CD8-positive, alpha-beta memory T cell (primary cell): Measurements from ENCODE around the gene HYPK. TPM values are rescaled to one million over a fixed set of nuclear protein-coding genes. Genes with fewer than 3 reads are reported as not detected.
A peak's percentile ranks its signal among the peaks of the same experiment; 100 is the strongest.

Experiments used
- CTCF ChIA-PET: fragments of 350-600 bp; sonication (Branson Sonifier 250); formaldehyde crosslinking; loops from one replicate; lab custom pipeline; 2021; ENCODE audit warnings: antibody characterized with exemption; lab: Charles Lee
- POLR2A ChIA-PET: fragments of 350-600 bp; sonication (Branson Sonifier 250); formaldehyde crosslinking; loops from one replicate; lab custom pipeline; 2021; ENCODE audit warnings: antibody characterized with exemption; lab: Charles Lee
- DNase-seq, 5 donors: peaks; one replicate each; pipeline versions ENCODE4 v3.0.0 to v3.0.0-alpha.2; 2020 to 2022; ENCODE audit warnings: mixed read lengths in 1 of 5
- H3K27ac ChIP-seq: one replicate; pipeline ENCODE4 v1.7.0; 2013; ENCODE audit warnings: low read depth, mild to moderate bottlenecking, low read length, moderate library complexity
- H3K27me3 ChIP-seq: 2 replicates; pipeline ENCODE4 v1.7.0; 2013; ENCODE audit warnings: low read length, mild to moderate bottlenecking; ENCODE audit not compliant: insufficient read depth, poor library complexity, severe bottlenecking
- H3K36me3 ChIP-seq: 2 replicates; pipeline ENCODE4 v1.7.0; 2013; ENCODE audit warnings: mild to moderate bottlenecking, low read length, moderate library complexity; ENCODE audit not compliant: insufficient read depth
- H3K4me1 ChIP-seq: 2 replicates; pipeline ENCODE4 v1.7.0; 2013; ENCODE audit warnings: mild to moderate bottlenecking, low read length, moderate library complexity; ENCODE audit not compliant: insufficient read depth
- H3K4me3 ChIP-seq: 2 replicates; pipeline ENCODE4 v1.7.0; 2013; ENCODE audit warnings: mild to moderate bottlenecking, low read length
- H3K9me3 ChIP-seq: 2 replicates; pipeline ENCODE4 v1.7.0; 2013; ENCODE audit warnings: mild to moderate bottlenecking, low read length
- H3K27ac Mint-ChIP-seq, 8 donors: one replicate each; pipeline ENCODE4 v1.8.0; 2020 to 2021; ENCODE audit warnings: mixed read lengths in 8 of 8, mild to moderate bottlenecking in 6 of 8, inconsistent platforms in 3 of 8, moderate library complexity in 3 of 8
- H3K27me3 Mint-ChIP-seq, 2 donors: one replicate each; pipeline ENCODE4 v1.8.0; 2020 to 2021; ENCODE audit warnings: mixed read lengths in 2 of 2, mild to moderate bottlenecking in 1 of 2, moderate library complexity in 1 of 2
- H3K36me3 Mint-ChIP-seq, 3 donors: one replicate each; pipeline ENCODE4 v1.8.0; 2020 to 2021; ENCODE audit warnings: mixed read lengths in 3 of 3, inconsistent platforms in 1 of 3, mild to moderate bottlenecking in 1 of 3
- H3K4me1 Mint-ChIP-seq, 3 donors: one replicate each; pipeline ENCODE4 v1.8.0; 2020 to 2021; ENCODE audit warnings: mixed read lengths in 3 of 3, inconsistent platforms in 1 of 3, mild to moderate bottlenecking in 1 of 3
- H3K4me3 Mint-ChIP-seq, 7 donors: one replicate each; pipeline ENCODE4 v1.8.0; 2020 to 2021; ENCODE audit warnings: mixed read lengths in 7 of 7, mild to moderate bottlenecking in 6 of 7, moderate library complexity in 4 of 7, inconsistent platforms in 2 of 7
- H3K9me3 Mint-ChIP-seq, 5 donors: one replicate each; pipeline ENCODE4 v1.8.0; 2020 to 2022; ENCODE audit warnings: mixed read lengths in 5 of 5, mild to moderate bottlenecking in 3 of 5, moderate library complexity in 2 of 5, inconsistent platforms in 1 of 5
- polyA plus RNA-seq: library from polyadenylated mRNA; unstranded; fragments of 300-500 nt; fragmentation: Illumina TruSeq; gene quantifications from one replicate; pipeline ENCODE4 v1.2.3, GENCODE V29; 2021
- total RNA-seq, 2 experiments: library from RNA; stranded (reverse); gene quantifications; one replicate each; pipeline ENCODE4 v1.2.3, GENCODE V29; 2021

HYPK gene
- total and polyA plus RNA-seq, 3 experiments from 2014 or later: 11.9 to 32.7 (median 28.5) TPM

GRCh38 chr15:43791993-43792760 is 8.2 kb upstream of the HYPK start, which contains the start of gene SERF2:
Gene SERF2 (plus strand): TSS chr15:43792320. CDS start chr15:43792377, 57 bp downstream.
- DNase-seq: peak; percentile 98 to 100 (median 99)
- Mint-ChIP-seq H3K9me3 (no peaks in the 10 kb centered on the region), H3K27me3 (no peaks in the 10 kb centered on the region), H3K4me3 (peak within 1 kb of the TSS; percentile 95 to 98 (median 97)), H3K4me1 (peaks cover 40 to 55% (median 47%) of the 10 kb centered on the region in 3 donors), H3K27ac (peak within 1 kb of the TSS; percentile 96 to 100 (median 98)), H3K36me3 (peaks cover 4 to 55% (median 11%) of the 10 kb centered on the region in 3 donors)
- peaks cover 29% of the 10 kb centered on the region for H3K36me3 ChIP-seq
- CTCF ChIA-PET: interaction anchor here (1.0 to 2.9 kb wide), 4 partner anchors 9 to 23 kb away, joined by 5 to 16 read pairs (median 6); partner anchors contain the start of genes ELL3, HYPK and SERINC4
- POLR2A ChIA-PET: interaction anchor here (0.6 to 4.6 kb wide), 4 partner anchors 8 to 1900 kb away, joined by 4 to 24 read pairs (median 7); partner anchors contain the start of genes ELL3, HYPK, MFAP1 and SERINC4
- peak within 1 kb of the TSS; percentile 97 for H3K27ac ChIP-seq
- H3K4me3 ChIP-seq: peak within 1 kb of the TSS; percentile 97
- no peaks in the 10 kb centered on the region for H3K27me3 ChIP-seq
- H3K4me1 ChIP-seq: peaks cover 33% of the 10 kb centered on the region
- no peaks in the 10 kb centered on the region for H3K9me3 ChIP-seq

DNA sequence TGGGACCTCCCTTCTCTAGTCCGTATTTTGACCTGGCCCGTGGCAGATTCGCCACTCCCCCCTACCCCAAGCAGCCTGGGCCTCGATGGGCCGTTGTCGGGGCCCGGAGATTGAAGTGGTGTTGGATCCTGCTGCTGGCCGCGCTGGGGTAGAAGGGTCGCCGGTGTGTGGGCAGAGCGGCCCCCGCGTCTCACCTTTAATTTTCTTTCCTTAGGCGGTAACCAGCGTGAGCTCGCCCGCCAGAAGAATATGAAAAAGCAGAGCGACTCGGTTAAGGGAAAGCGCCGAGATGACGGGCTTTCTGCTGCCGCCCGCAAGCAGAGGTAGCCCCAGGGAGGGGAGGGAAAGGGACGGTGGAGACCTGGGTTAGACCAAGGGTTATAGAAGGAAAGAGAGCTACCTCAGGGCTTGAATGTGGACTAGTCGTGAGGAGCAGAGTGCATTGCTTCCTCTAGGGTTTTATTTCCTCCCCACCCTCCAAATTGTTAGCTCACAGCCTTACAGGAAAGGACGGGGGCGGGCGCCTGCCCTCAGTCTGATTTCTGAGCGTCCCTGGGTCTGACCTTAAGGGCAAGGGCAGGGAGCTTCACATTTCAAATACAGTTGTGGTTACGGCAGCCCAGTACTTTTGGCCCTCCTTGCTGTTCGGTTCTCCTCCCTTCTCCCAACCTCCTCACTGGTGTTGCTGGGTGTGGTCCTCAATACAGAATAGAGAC is 7.5 kb upstream of the HYPK start:
- H3K36me3 Mint-ChIP-seq: peaks cover 4 to 59% (median 11%) of the 10 kb centered on the region in 3 donors
- peak overlapping the region; percentile 95 to 98 (median 97) for H3K4me3 Mint-ChIP-seq
- no peaks in the 10 kb centered on the region for H3K9me3 Mint-ChIP-seq
- H3K4me1 Mint-ChIP-seq: peaks cover 40 to 59% (median 47%) of the 10 kb centered on the region in 3 donors
- no peaks in the 10 kb centered on the region for H3K27me3 Mint-ChIP-seq
- no peaks in the 10 kb centered on the region for H3K27me3 ChIP-seq
- H3K36me3 ChIP-seq: peaks cover 29% of the 10 kb centered on the region
- H3K27ac Mint-ChIP-seq: peak overlapping the region; percentile 96 to 100 (median 98)
- CTCF ChIA-PET: interaction anchor here (1.0 to 2.9 kb wide), 4 partner anchors 8 to 32 kb away, joined by 3 to 8 read pairs (median 5); partner anchors contain the start of genes ELL3, HYPK, MFAP1 and SERINC4
- peak overlapping the region; percentile 97 for H3K4me3 ChIP-seq
- H3K4me1 ChIP-seq: peaks cover 33% of the 10 kb centered on the region
- no peaks in the 10 kb centered on the region for H3K9me3 ChIP-seq
- DNase-seq: peak in 3 of 5 donors; percentile 18 to 27 (median 19)
- POLR2A ChIA-PET: interaction anchor here (0.5 to 4.6 kb wide), 4 partner anchors 7 to 31 kb away, joined by 4 to 24 read pairs (median 6); partner anchors contain the start of genes ELL3, HYPK, MFAP1 and SERINC4
- peak overlapping the region; percentile 97 for H3K27ac ChIP-seq

- H3K4me3 ChIP-seq: peak overlapping the region; percentile 97
These were observed 6.8 kb upstream of the HYPK start for GRCh38 chr15:43793647-43794046.

GRCh38 chr15:43794269-43795037 is 5.9 kb upstream of the HYPK start:
- Mint-ChIP-seq H3K4me3 (peak overlapping the region; percentile 95 to 98 (median 97)), H3K27me3 (no peaks in the 10 kb centered on the region), H3K9me3 (no peaks in the 10 kb centered on the region), H3K27ac (peak overlapping the region; percentile 65 to 99 (median 88)), H3K36me3 (peaks cover 4 to 73% (median 11%) of the 10 kb centered on the region in 3 donors), H3K4me1 (peaks cover 49 to 73% (median 60%) of the 10 kb centered on the region in 3 donors)
- Histone ChIP-seq H3K4me3 (no peak overlapping the region), H3K27ac (no peak overlapping the region), H3K9me3 (no peaks in the 10 kb centered on the region), H3K36me3 (peaks cover 40% of the 10 kb centered on the region), H3K27me3 (no peaks in the 10 kb centered on the region), H3K4me1 (peaks cover 34% of the 10 kb centered on the region)
- no peak for DNase-seq
- CTCF ChIA-PET: interaction anchor here (2.4 kb wide), 1 partner anchor 18 kb away, joined by 6 read pairs; the partner anchor contains the start of gene ELL3
- POLR2A ChIA-PET: no interaction called here

More at GRCh38 chr15:43793647-43794046, 6.8 kb upstream of the HYPK start:
- Mint-ChIP-seq H3K4me1 (peaks cover 45 to 65% (median 52%) of the 10 kb centered on the region in 3 donors), H3K27ac (peak overlapping the region; percentile 96 to 100 (median 98)), H3K4me3 (peak overlapping the region; percentile 95 to 98 (median 97)), H3K27me3 (no peaks in the 10 kb centered on the region), H3K9me3 (no peaks in the 10 kb centered on the region), H3K36me3 (peaks cover 4 to 65% (median 11%) of the 10 kb centered on the region in 3 donors)
- Histone ChIP-seq H3K27ac (no peak overlapping the region), H3K36me3 (peaks cover 32% of the 10 kb centered on the region), H3K9me3 (no peaks in the 10 kb centered on the region), H3K4me1 (peaks cover 33% of the 10 kb centered on the region), H3K27me3 (no peaks in the 10 kb centered on the region)
- DNase-seq: no peak
- ChIA-PET CTCF (interaction anchor here (1.0 to 2.9 kb wide), 4 partner anchors 7 to 31 kb away, joined by 3 to 8 read pairs (median 5); partner anchors contain the start of genes ELL3, HYPK, MFAP1 and SERINC4), POLR2A (interaction anchor here (0.5 to 4.6 kb wide), 3 partner anchors 12 to 31 kb away, joined by 4 to 24 read pairs (median 9); partner anchors contain the start of genes ELL3 and MFAP1)

DNA sequence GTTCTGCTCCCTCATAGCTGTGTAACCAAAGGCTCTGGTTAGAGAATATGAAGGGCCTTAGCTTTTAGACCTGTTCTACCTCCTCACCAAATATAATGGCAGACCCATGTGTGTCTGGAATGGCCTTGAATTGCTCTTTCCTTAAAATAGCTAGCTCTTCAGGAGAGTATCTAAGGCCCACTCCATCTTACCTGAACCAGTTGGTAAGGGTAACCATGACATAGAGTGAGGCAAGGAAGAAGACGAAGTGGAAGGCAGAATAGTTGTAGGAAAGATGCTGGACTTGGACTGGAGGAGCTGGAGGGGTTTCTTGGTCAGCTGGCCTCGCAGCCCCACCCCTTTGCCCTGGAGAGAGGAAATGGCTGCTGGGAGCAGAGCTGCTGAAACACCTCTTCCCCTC is 5.2 kb upstream of the HYPK start:
- H3K27me3 Mint-ChIP-seq: no peaks in the 10 kb centered on the region
- DNase-seq: no peak
- peaks cover 41% of the 10 kb centered on the region for H3K4me1 ChIP-seq
- H3K9me3 ChIP-seq: no peaks in the 10 kb centered on the region
- no peak overlapping the region for H3K4me3 ChIP-seq
- POLR2A ChIA-PET: no interaction called here
- CTCF ChIA-PET: interaction anchor here (2.4 kb wide), 1 partner anchor 18 kb away, joined by 6 read pairs; the partner anchor contains the start of gene ELL3
- H3K27ac ChIP-seq: no peak overlapping the region
- H3K9me3 Mint-ChIP-seq: no peaks in the 10 kb centered on the region
- peaks cover 55 to 80% (median 66%) of the 10 kb centered on the region in 3 donors for H3K4me1 Mint-ChIP-seq
- H3K4me3 Mint-ChIP-seq: peak overlapping the region in 5 of 7 donors; percentile 43 to 98 (median 96)
- no peaks in the 10 kb centered on the region for H3K27me3 ChIP-seq
- peak overlapping the region in 7 of 8 donors; percentile 41 to 96 (median 73) for H3K27ac Mint-ChIP-seq
- peaks cover 43% of the 10 kb centered on the region for H3K36me3 ChIP-seq
- H3K36me3 Mint-ChIP-seq: peaks cover 4 to 77% (median 11%) of the 10 kb centered on the region in 3 donors

DNA sequence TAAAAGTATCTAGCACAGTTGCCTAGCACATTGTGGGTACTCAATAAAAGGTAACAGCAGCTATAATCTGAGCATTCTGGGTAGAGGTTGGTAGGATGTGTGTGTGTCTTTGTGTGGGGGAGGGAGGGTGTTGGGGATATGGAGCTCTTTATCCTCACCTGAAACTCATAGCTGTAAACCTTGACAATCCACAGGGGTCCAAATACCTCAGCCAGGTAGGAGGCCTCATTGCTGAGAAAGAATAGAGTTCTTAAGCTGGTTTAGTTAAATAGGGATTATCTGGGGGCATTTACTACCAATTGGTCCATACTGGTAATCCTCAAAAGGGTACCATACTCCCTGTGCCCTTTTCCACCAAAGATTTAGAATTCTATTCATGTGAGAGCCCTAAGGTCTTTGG is 4.4 kb upstream of the HYPK start:
- Histone ChIP-seq H3K4me3 (no peak overlapping the region), H3K36me3 (peaks cover 43% of the 10 kb centered on the region), H3K9me3 (no peaks in the 10 kb centered on the region), H3K27ac (no peak overlapping the region), H3K4me1 (peaks cover 45% of the 10 kb centered on the region), H3K27me3 (no peaks in the 10 kb centered on the region)
- peaks cover 61 to 87% (median 74%) of the 10 kb centered on the region in 3 donors for H3K4me1 Mint-ChIP-seq
- no peaks in the 10 kb centered on the region for H3K9me3 Mint-ChIP-seq
- no peaks in the 10 kb centered on the region for H3K27me3 Mint-ChIP-seq
- CTCF ChIA-PET: interaction anchor here (1.4 to 2.4 kb wide), 2 partner anchors 19 to 29 kb away, joined by 3 to 6 read pairs; partner anchors contain the start of genes ELL3 and MFAP1
- H3K36me3 Mint-ChIP-seq: peaks cover 4 to 82% (median 16%) of the 10 kb centered on the region in 3 donors
- H3K27ac Mint-ChIP-seq: peak overlapping the region in 7 of 8 donors; percentile 36 to 96 (median 52)
- POLR2A ChIA-PET: no interaction called here
- peak overlapping the region in 2 of 7 donors; percentile 13 to 98 for H3K4me3 Mint-ChIP-seq
- no peak for DNase-seq
